Astrocyte (in vitro differentiated cells and primary cell): ENCODE data around the gene SND1. TPM values are rescaled to one million over a fixed set of nuclear protein-coding genes. Genes with fewer than 3 reads are reported as not detected.

ENCODE experiments used
- DNase-seq: peaks from one replicate; pipeline ENCODE4 v3.0.0-alpha.2; 2010; ENCODE audit warnings: low read depth
- FAIRE-seq: peaks from 2 replicates; lab custom pipeline; 2011; peaks lifted over from hg19 to GRCh38; lab: Jason Lieb, UNC
- H2AFZ ChIP-seq: 2 replicates; pipeline ENCODE4 v1.6.0; 2012; ENCODE audit warnings: low read depth, low read length, inconsistent platforms
- H3K27ac ChIP-seq: 2 replicates; pipeline ENCODE4 v1.5.1; 2011; ENCODE audit warnings: low read depth, low read length, inconsistent platforms
- H3K27me3 ChIP-seq: 2 replicates; pipeline ENCODE4 v1.6.0; 2011; ENCODE audit warnings: low read length, inconsistent platforms; ENCODE audit not compliant: insufficient read depth
- H3K36me3 ChIP-seq: 2 replicates; pipeline ENCODE4 v1.5.1; 2011; ENCODE audit warnings: low read length, inconsistent platforms; ENCODE audit not compliant: insufficient read depth
- H3K4me1 ChIP-seq: 2 replicates; pipeline ENCODE4 v1.5.1; 2011; ENCODE audit warnings: low read length, inconsistent platforms; ENCODE audit not compliant: insufficient read depth
- H3K4me2 ChIP-seq: 2 replicates; pipeline ENCODE4 v1.6.0; 2012; ENCODE audit warnings: low read length, inconsistent platforms
- H3K4me3 ChIP-seq: 2 replicates; pipeline ENCODE4 v1.5.1; 2011; ENCODE audit warnings: low read depth, mild to moderate bottlenecking, low read length, inconsistent platforms; ENCODE audit not compliant: insufficient read depth
- H3K79me2 ChIP-seq: 2 replicates; pipeline ENCODE4 v1.6.0; 2012; ENCODE audit warnings: mild to moderate bottlenecking, low read length, inconsistent platforms; ENCODE audit not compliant: insufficient read depth
- H3K9ac ChIP-seq: 2 replicates; pipeline ENCODE4 v1.6.0; 2012; ENCODE audit warnings: mild to moderate bottlenecking, low read length, inconsistent platforms
- H3K9me3 ChIP-seq: 2 replicates; pipeline ENCODE4 v1.5.1; 2012; ENCODE audit warnings: low read depth, mild to moderate bottlenecking, low read length, inconsistent platforms; ENCODE audit not compliant: insufficient read depth
- H4K20me1 ChIP-seq: 2 replicates; pipeline ENCODE4 v1.6.0; 2012; ENCODE audit warnings: low read length, inconsistent platforms; ENCODE audit not compliant: insufficient read depth
- H3K27ac Mint-ChIP-seq: one replicate; pipeline ENCODE4 v1.8.0; 2021; ENCODE audit warnings: mild to moderate bottlenecking, mixed read lengths; ENCODE audit not compliant: unreplicated experiment
- H3K27me3 Mint-ChIP-seq: one replicate; pipeline ENCODE4 v1.8.0; 2021; ENCODE audit warnings: low read depth, mixed read lengths; ENCODE audit not compliant: unreplicated experiment
- H3K36me3 Mint-ChIP-seq: one replicate; pipeline ENCODE4 v1.8.0; 2021; ENCODE audit warnings: low read depth, mixed read lengths; ENCODE audit not compliant: unreplicated experiment
- H3K4me1 Mint-ChIP-seq: one replicate; pipeline ENCODE4 v1.8.0; 2021; ENCODE audit warnings: low read depth, mixed read lengths; ENCODE audit not compliant: unreplicated experiment
- H3K4me3 Mint-ChIP-seq: one replicate; pipeline ENCODE4 v1.8.0; 2021; ENCODE audit warnings: mild to moderate bottlenecking, moderate library complexity, mixed read lengths; ENCODE audit not compliant: unreplicated experiment
- H3K9me3 Mint-ChIP-seq: one replicate; pipeline ENCODE4 v1.8.0; 2021; ENCODE audit warnings: mild to moderate bottlenecking, mixed read lengths; ENCODE audit not compliant: unreplicated experiment
- EZH2 ChIP-seq: IDR thresholded peaks from 2 replicates; pipeline ENCODE4 v1.6.1; 2012; ENCODE audit warnings: mild to moderate bottlenecking, low read length, inconsistent platforms; ENCODE audit not compliant: insufficient read depth
- total RNA-seq: library from RNA; stranded (reverse); gene quantifications from 2 replicates; pipeline ENCODE4 v1.2.1, GENCODE V29; 2021
- TF ChIP-seq, protein P1 (sequence below): IDR thresholded peaks from 2 replicates; pipeline ENCODE4 v1.5.1; 2011; ENCODE audit warnings: low read depth, mild to moderate bottlenecking, inconsistent platforms, low read length, moderate library complexity; ENCODE audit not compliant: insufficient read depth

Gene SND1
- total RNA-seq, 1 donor from 2014 or later: 267 TPM

DNA sequence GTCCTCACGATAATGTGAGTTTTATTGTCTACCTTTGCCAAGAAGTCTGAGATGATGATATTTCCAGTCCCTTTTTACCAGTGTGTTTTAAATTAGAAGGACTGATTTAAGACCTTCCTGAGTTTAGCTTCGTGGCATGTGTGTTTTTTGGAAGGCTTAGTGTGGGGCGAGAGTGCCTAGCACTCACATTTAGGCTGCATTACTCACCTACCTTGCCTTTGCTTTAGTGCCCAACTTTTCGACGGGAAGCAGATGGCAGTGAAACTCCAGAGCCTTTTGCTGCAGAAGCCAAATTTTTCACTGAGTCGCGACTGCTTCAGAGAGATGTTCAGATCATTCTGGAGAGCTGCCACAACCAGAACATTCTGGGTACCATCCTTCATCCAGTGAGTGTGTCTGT is 50.9 kb downstream of the SND1 start:
- Mint-ChIP-seq H3K27me3 (no peaks in the 10 kb centered on the region), H3K4me3 (no peak overlapping the region), H3K9me3 (no peaks in the 10 kb centered on the region), H3K27ac (no peak overlapping the region), H3K36me3 (peaks cover 15% of the 10 kb centered on the region), H3K4me1 (peaks cover 13% of the 10 kb centered on the region)
- peaks cover 7% of the 10 kb centered on the region for H3K4me1 ChIP-seq
- H3K36me3 ChIP-seq: peaks cover 66% of the 10 kb centered on the region
- H3K27me3 ChIP-seq: no peaks in the 10 kb centered on the region
- no peak overlapping the region for H2AFZ ChIP-seq
- H4K20me1 ChIP-seq: peaks cover 86% of the 10 kb centered on the region
- no peak for DNase-seq
- H3K79me2 ChIP-seq: peaks cover 45% of the 10 kb centered on the region
- no peak overlapping the region for H3K9ac ChIP-seq
- no peak for TF ChIP-seq EZH2
- TF ChIP-seq, protein P1, sequence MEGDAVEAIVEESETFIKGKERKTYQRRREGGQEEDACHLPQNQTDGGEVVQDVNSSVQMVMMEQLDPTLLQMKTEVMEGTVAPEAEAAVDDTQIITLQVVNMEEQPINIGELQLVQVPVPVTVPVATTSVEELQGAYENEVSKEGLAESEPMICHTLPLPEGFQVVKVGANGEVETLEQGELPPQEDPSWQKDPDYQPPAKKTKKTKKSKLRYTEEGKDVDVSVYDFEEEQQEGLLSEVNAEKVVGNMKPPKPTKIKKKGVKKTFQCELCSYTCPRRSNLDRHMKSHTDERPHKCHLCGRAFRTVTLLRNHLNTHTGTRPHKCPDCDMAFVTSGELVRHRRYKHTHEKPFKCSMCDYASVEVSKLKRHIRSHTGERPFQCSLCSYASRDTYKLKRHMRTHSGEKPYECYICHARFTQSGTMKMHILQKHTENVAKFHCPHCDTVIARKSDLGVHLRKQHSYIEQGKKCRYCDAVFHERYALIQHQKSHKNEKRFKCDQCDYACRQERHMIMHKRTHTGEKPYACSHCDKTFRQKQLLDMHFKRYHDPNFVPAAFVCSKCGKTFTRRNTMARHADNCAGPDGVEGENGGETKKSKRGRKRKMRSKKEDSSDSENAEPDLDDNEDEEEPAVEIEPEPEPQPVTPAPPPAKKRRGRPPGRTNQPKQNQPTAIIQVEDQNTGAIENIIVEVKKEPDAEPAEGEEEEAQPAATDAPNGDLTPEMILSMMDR: no peak
- no peak for FAIRE-seq
- no peak overlapping the region for H3K27ac ChIP-seq
- H3K4me3 ChIP-seq: no peak overlapping the region
- no peaks in the 10 kb centered on the region for H3K9me3 ChIP-seq
- no peak overlapping the region for H3K4me2 ChIP-seq

DNA sequence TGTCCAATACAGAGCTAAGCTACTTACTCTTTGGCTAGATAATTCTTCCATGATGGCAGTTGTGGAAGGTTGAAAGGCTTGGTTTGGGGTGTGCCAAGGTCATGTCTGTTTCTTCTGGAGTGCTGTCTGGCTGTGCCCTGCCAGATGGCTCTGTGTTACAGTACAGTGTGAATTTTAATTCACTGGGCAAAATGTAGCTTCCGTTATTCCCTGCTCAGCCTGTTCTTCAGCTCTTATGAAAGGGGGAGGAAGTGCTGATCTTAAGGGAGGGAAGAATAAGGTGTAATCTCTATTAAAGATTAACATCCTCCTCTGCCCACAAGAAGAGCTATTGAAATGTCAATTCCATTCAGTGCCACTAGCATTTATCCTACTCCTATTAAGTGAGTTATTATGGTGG is 52.2 kb downstream of the SND1 start:
- Histone ChIP-seq H3K79me2 (peaks cover 33% of the 10 kb centered on the region), H3K4me2 (no peak overlapping the region), H3K27me3 (no peaks in the 10 kb centered on the region), H3K27ac (no peak overlapping the region), H3K36me3 (peaks cover 66% of the 10 kb centered on the region), H4K20me1 (peaks cover 86% of the 10 kb centered on the region), H2AFZ (no peak overlapping the region), H3K9ac (no peak overlapping the region), H3K4me1 (peaks cover 9% of the 10 kb centered on the region), H3K4me3 (no peak overlapping the region), H3K9me3 (no peaks in the 10 kb centered on the region)
- FAIRE-seq (no peak), DNase-seq (no peak)
- Mint-ChIP-seq H3K9me3 (no peaks in the 10 kb centered on the region), H3K4me1 (peaks cover 21% of the 10 kb centered on the region), H3K27me3 (no peaks in the 10 kb centered on the region), H3K4me3 (no peak overlapping the region), H3K36me3 (peaks cover 12% of the 10 kb centered on the region), H3K27ac (no peak overlapping the region)
- TF ChIP-seq, protein P1: no peak
- no peak for TF ChIP-seq EZH2

DNA sequence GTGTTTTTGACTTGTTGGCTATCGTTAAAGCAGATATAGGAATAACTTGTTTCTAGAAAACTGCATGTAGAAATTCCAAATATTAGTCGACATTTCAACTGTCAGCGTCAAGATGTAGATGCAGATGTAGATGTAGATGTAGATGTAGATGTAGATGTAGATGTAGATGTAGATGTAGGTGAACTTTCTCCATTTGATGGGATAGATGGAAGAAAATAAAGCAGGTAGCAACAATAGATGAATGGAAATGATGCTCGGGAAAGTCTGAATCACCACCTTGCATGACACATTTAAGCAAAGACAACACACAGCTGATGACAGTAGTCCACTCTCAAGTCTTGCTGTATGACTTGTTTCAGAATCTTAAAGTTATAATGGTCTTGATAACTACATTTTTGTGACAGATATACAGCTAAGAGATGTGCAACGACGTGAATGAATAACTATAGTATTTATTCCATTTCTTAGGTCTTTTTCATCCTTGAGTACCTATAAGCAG is 53.5 kb downstream of the SND1 start:
- no peaks in the 10 kb centered on the region for H3K9me3 Mint-ChIP-seq
- H3K4me1 Mint-ChIP-seq: peaks cover 21% of the 10 kb centered on the region
- H3K9ac ChIP-seq: no peak overlapping the region
- DNase-seq (peak; percentile 11), FAIRE-seq (no peak)
- TF ChIP-seq EZH2: no peak
- TF ChIP-seq, protein P1: no peak
- no peak overlapping the region for H3K4me3 ChIP-seq
- no peaks in the 10 kb centered on the region for H3K27me3 Mint-ChIP-seq
- H3K36me3 ChIP-seq: peaks cover 69% of the 10 kb centered on the region
- peaks cover 9% of the 10 kb centered on the region for H3K4me1 ChIP-seq
- H3K27me3 ChIP-seq: no peaks in the 10 kb centered on the region
- H2AFZ ChIP-seq: no peak overlapping the region
- H3K27ac Mint-ChIP-seq: no peak overlapping the region
- H3K36me3 Mint-ChIP-seq: peaks cover 15% of the 10 kb centered on the region
- H3K9me3 ChIP-seq: no peaks in the 10 kb centered on the region
- H3K4me2 ChIP-seq: no peak overlapping the region
- H3K27ac ChIP-seq: no peak overlapping the region
- no peak overlapping the region for H3K4me3 Mint-ChIP-seq
- peaks cover 83% of the 10 kb centered on the region for H4K20me1 ChIP-seq
- H3K79me2 ChIP-seq: peaks cover 26% of the 10 kb centered on the region
